Right lobe of liver (tissue), 6 donors: ENCODE data around the gene HPSE2. TPM values are rescaled to one million over a fixed set of nuclear protein-coding genes. Genes with fewer than 3 reads are reported as not detected.

Experiments used
- ATAC-seq, 4 donors: fragments of 200-7000 bp; cut with Tn5 transposase; one replicate each; pipeline ENCODE4 v1.9.1; 2020; ENCODE audit warnings: mild to moderate bottlenecking in 4 of 4, moderate library complexity in 4 of 4
- DNase-seq, 3 donors: peaks; one replicate each; pipeline ENCODE4 v3.0.0-alpha.2; 2020
- H3K27ac ChIP-seq, 3 donors: fragments of 200-600 bp; one replicate each; pipeline ENCODE4 v1.8.0; 2022
- H3K27me3 ChIP-seq, 2 donors: fragments of 200-600 bp; one replicate each; pipeline ENCODE4 v1.8.0; 2022
- H3K36me3 ChIP-seq, 4 donors: fragments of 200-600 bp; sonication (generic) in 1 of 4; one replicate each; pipeline versions ENCODE4 v1.5.1 to v1.8.0; 2017 to 2022; ENCODE audit warnings: control low read depth in 1 of 4
- H3K4me1 ChIP-seq, 4 donors: fragments of 200-600 bp; sonication (generic) in 1 of 4; one replicate each; pipeline versions ENCODE4 v1.5.1 to v1.8.0; 2017 to 2022; ENCODE audit warnings: control low read depth in 1 of 4
- H3K4me3 ChIP-seq, 3 donors: fragments of 200-600 bp; one replicate each; pipeline ENCODE4 v1.8.0; 2022
- H3K9me3 ChIP-seq, 4 donors: fragments of 200-600 bp; sonication (generic) in 1 of 4; one replicate each; pipeline versions ENCODE4 v1.5.1 to v1.8.0; 2017 to 2022; ENCODE audit warnings: control low read depth in 1 of 4
- CTCF ChIP-seq, 4 donors: fragments of 200-600 bp in 3 of 4; fragments of 450-650 bp in 1 of 4; IDR thresholded peaks; one replicate each; pipeline versions ENCODE4 v1.5.1 to v1.8.0; 2016 to 2022; ENCODE audit warnings: antibody characterized with exemption in 4 of 4, mild to moderate bottlenecking in 2 of 4
- POLR2A ChIP-seq: fragments of 450-650 bp; IDR thresholded peaks from one replicate; pipeline ENCODE4 v1.6.1; 2017; ENCODE audit warnings: antibody characterized with exemption, mild to moderate bottlenecking
- WGBS: methylation state at CpG from one replicate; pipeline ENCODE4 v1.1.6; 2018; ENCODE audit warnings: low coverage, low lambda C conversion rate; ENCODE audit not compliant: insufficient coverage; ENCODE audit errors: missing lambda C conversion rate; 5-methylcytosine and 5-hydroxymethylcytosine counted together
- intact Hi-C, 2 donors: fragments of 100-400 bp; cut with DNase I; formaldehyde crosslinking; loops; one replicate each; pipeline versions ENCODE4 v1.11.2 to v1.14.1; 2022
- total RNA-seq, 6 experiments: library from RNA; depleted of rRNA in 2 of 6; stranded (reverse); fragments of >200 nt in 2 of 6; fragmentation: NEBNext Ultra II Directional in 3 of 6; extraction: Animal tissue kit (Norgen Biotek cat#: 25700) in 3 of 6; gene quantifications; one replicate each; pipeline versions ENCODE4 v1.1.0 to v1.2.4, GENCODE V29; 2016 to 2023
- donor health status: DM: no; HTN: yes; CAD: no.
- donor health status: DM: no; HTN: no; CAD: no.
- donor health status: DM: no; HTN: no; CAD: no.
- donor health status: DM: no; HTN: yes; CAD: no.
- donor health status: DM: no; HTN: yes; CAD: no.

HPSE2 gene
- total RNA-seq, 6 experiments from 2014 or later = not detected

- no peaks in the 10 kb centered on the region for H3K9me3 ChIP-seq
- intact Hi-C loops = no loop called here
- ATAC-seq = no peak
These were observed 228.2 kb downstream of the HPSE2 start for GRCh38 chr10:99007457-99007856.

GRCh38 chr10:99005254-99005653, 230.4 kb downstream of the HPSE2 start:
- TF ChIP-seq POLR2A = no peak
- no peak for TF ChIP-seq CTCF (IDR thresholded peaks at IDR 0.05)

More at GRCh38 chr10:99007457-99007856, 228.2 kb downstream of the HPSE2 start:
- TF ChIP-seq CTCF (IDR thresholded peaks at IDR 0.05) (no peak), POLR2A (no peak)
- no peaks in the 10 kb centered on the region for H3K27me3 ChIP-seq
- H3K36me3 ChIP-seq = no peaks in the 10 kb centered on the region
- H3K4me3 ChIP-seq = no peak overlapping the region
- DNase-seq = no peak
- H3K27ac ChIP-seq = no peak overlapping the region
- H3K4me1 ChIP-seq = no peaks in the 10 kb centered on the region

GRCh38 chr10:99004738-99005137, 230.9 kb downstream of the HPSE2 start:
- Histone ChIP-seq H3K4me1 (no peaks in the 10 kb centered on the region), H3K4me3 (no peak overlapping the region), H3K9me3 (no peaks in the 10 kb centered on the region), H3K27ac (no peak overlapping the region), H3K36me3 (no peaks in the 10 kb centered on the region), H3K27me3 (no peaks in the 10 kb centered on the region)
- TF ChIP-seq CTCF (IDR thresholded peaks at IDR 0.05) = no peak
- intact Hi-C loops = no loop called here
- 63% methylated on average over 1 of the region's 1 CpG for WGBS
- DNase-seq (no peak), ATAC-seq (no peak)

More at GRCh38 chr10:99005254-99005653, 230.4 kb downstream of the HPSE2 start:
- no peak overlapping the region for H3K4me3 ChIP-seq
- H3K4me1 ChIP-seq = no peaks in the 10 kb centered on the region
- DNase-seq (no peak), ATAC-seq (no peak)
- H3K36me3 ChIP-seq = no peaks in the 10 kb centered on the region
- no peak overlapping the region for H3K27ac ChIP-seq
- intact Hi-C loops = no loop called here
- no peaks in the 10 kb centered on the region for H3K9me3 ChIP-seq
- 78% methylated on average over 1 of the region's 1 CpG for WGBS
- H3K27me3 ChIP-seq = no peaks in the 10 kb centered on the region

GRCh38 chr10:99002392-99002791, 233.3 kb downstream of the HPSE2 start:
- intact Hi-C loops = no loop called here
- H3K9me3 ChIP-seq = no peaks in the 10 kb centered on the region
- no peak overlapping the region for H3K27ac ChIP-seq
- H3K4me1 ChIP-seq = no peaks in the 10 kb centered on the region
- no peaks in the 10 kb centered on the region for H3K27me3 ChIP-seq
- no peak for ATAC-seq
- no peaks in the 10 kb centered on the region for H3K36me3 ChIP-seq
- DNase-seq = no peak
- WGBS = 70% methylated on average over 1 of the region's 1 CpG
- no peak overlapping the region for H3K4me3 ChIP-seq
- TF ChIP-seq CTCF (IDR thresholded peaks at IDR 0.05) (no peak), POLR2A (no peak)

GRCh38 chr10:98997596-98997995, 238.1 kb downstream of the HPSE2 start:
- Histone ChIP-seq H3K4me1 (no peaks in the 10 kb centered on the region), H3K36me3 (no peaks in the 10 kb centered on the region), H3K27me3 (no peaks in the 10 kb centered on the region), H3K27ac (no peak overlapping the region), H3K9me3 (no peaks in the 10 kb centered on the region), H3K4me3 (no peak overlapping the region)
- intact Hi-C loops = no loop called here
- TF ChIP-seq CTCF (IDR thresholded peaks at IDR 0.05) (no peak), POLR2A (no peak)
- WGBS = 43% methylated on average over 2 of the region's 4 CpGs
- DNase-seq = no peak
- ATAC-seq = no peak
